GM21723 (cell line): Measurements from ENCODE around the gene GRAMD1B.
"Not testable (repeated sequence)": the region's sequence is repeated elsewhere in the genome, so short reads cannot be mapped to it uniquely, and the experiment has no call there.

ENCODE experiments used
- ATAC-seq: cut with Tn5 transposase; IDR thresholded peaks from one replicate; pipeline ENCODE4 v1.9.1; 2021; ENCODE audit warnings: mild to moderate bottlenecking, moderate library complexity; ENCODE audit not compliant: unreplicated experiment

GRAMD1B gene

GRCh38 chr11:123494195-123495050, 64.4 kb downstream of the GRAMD1B start:
- no peak for ATAC-seq

- no peak for ATAC-seq
Measured at GRCh38 chr11:123504401-123504800, 74.3 kb downstream of the GRAMD1B start.

- peak; percentile 67 for ATAC-seq
Measured at GRCh38 chr11:123505546-123506299, 75.7 kb downstream of the GRAMD1B start.

GRCh38 chr11:123507043-123507442, 77.0 kb downstream of the GRAMD1B start:
- ATAC-seq: no peak

- ATAC-seq: no peak
Measured at GRCh38 chr11:123509737-123510578, 79.9 kb downstream of the GRAMD1B start.

- no peak for ATAC-seq
Measured at GRCh38 chr11:123510579-123510905, 80.5 kb downstream of the GRAMD1B start.

- peak; percentile 91 for ATAC-seq
Measured at GRCh38 chr11:123511037-123511870, 81.2 kb downstream of the GRAMD1B start.

- not testable (repeated sequence) for ATAC-seq
Measured at GRCh38 chr11:123513309-123513708, 83.2 kb downstream of the GRAMD1B start.

GRCh38 chr11:123516238-123516637, 86.2 kb downstream of the GRAMD1B start:
- no peak for ATAC-seq

GRCh38 chr11:123517559-123518364, 87.7 kb downstream of the GRAMD1B start:
- ATAC-seq: peak; percentile 74

GRCh38 chr11:123518496-123519054, 88.5 kb downstream of the GRAMD1B start:
- no peak for ATAC-seq

- ATAC-seq: no peak
Measured at GRCh38 chr11:123519055-123519796, 89.2 kb downstream of the GRAMD1B start.

- ATAC-seq: no peak
Measured at GRCh38 chr11:123519797-123520193, 89.7 kb downstream of the GRAMD1B start.

GRCh38 chr11:123520476-123520875, 90.4 kb downstream of the GRAMD1B start:
- not testable (repeated sequence) for ATAC-seq

- no peak for ATAC-seq
Measured at GRCh38 chr11:123521001-123521400, 90.9 kb downstream of the GRAMD1B start.

- no peak for ATAC-seq
Measured at GRCh38 chr11:123521930-123522329, 91.9 kb downstream of the GRAMD1B start.

GRCh38 chr11:123523539-123523938, 93.5 kb downstream of the GRAMD1B start:
- ATAC-seq: no peak

GRCh38 chr11:123525097-123525496, 95.0 kb downstream of the GRAMD1B start:
- no peak for ATAC-seq
